GM19463 (cell line): ENCODE results near the gene TUBG2.
"Not testable (repeated sequence)": the region's sequence is repeated elsewhere in the genome, so short reads cannot be mapped to it uniquely, and the experiment has no call there.

Source experiments
- ATAC-seq: cut with Tn5 transposase; IDR thresholded peaks from one replicate; pipeline ENCODE4 v1.9.1; 2021; ENCODE audit warnings: mild to moderate bottlenecking, moderate library complexity; ENCODE audit not compliant: unreplicated experiment

The TUBG2 gene

GRCh38 chr17:42659079-42659931 lies at the start of gene TUBG2:
TUBG2 (plus strand) TSS chr17:42659284; CDS start chr17:42659504, 220 bp downstream.
- ATAC-seq: peak; percentile 60

- ATAC-seq: not testable (repeated sequence)
Measured at GRCh38 chr17:42609814-42610801, 49.0 kb upstream of the TUBG2 start.

- no peak for ATAC-seq
Measured at GRCh38 chr17:42612013-42612412, 47.1 kb upstream of the TUBG2 start.

- no peak for ATAC-seq
Measured at GRCh38 chr17:42613699-42614295, 45.3 kb upstream of the TUBG2 start.

GRCh38 chr17:42617956-42618431 lies 41.1 kb upstream of the TUBG2 start:
- ATAC-seq: peak; percentile 29

- ATAC-seq: peak; percentile 79
Measured at GRCh38 chr17:42618442-42619150, 40.5 kb upstream of the TUBG2 start.

- not testable (repeated sequence) for ATAC-seq
Measured at GRCh38 chr17:42621987-42622386, 37.1 kb upstream of the TUBG2 start.

GRCh38 chr17:42623271-42623670 lies 35.8 kb upstream of the TUBG2 start:
- no peak for ATAC-seq

GRCh38 chr17:42623732-42624596 lies 35.1 kb upstream of the TUBG2 start:
- ATAC-seq: no peak

GRCh38 chr17:42627032-42627764 lies 31.9 kb upstream of the TUBG2 start:
- not testable (repeated sequence) for ATAC-seq

- ATAC-seq: no peak
Measured at GRCh38 chr17:42629411-42630009, 29.6 kb upstream of the TUBG2 start.

- ATAC-seq: no peak
Measured at GRCh38 chr17:42632949-42633444, 26.1 kb upstream of the TUBG2 start.

- no peak for ATAC-seq
Measured at GRCh38 chr17:42639525-42640113, 19.5 kb upstream of the TUBG2 start.

GRCh38 chr17:42640121-42640520 lies 19.0 kb upstream of the TUBG2 start:
- ATAC-seq: no peak

GRCh38 chr17:42642336-42642735 lies 16.7 kb upstream of the TUBG2 start:
- ATAC-seq: no peak

- ATAC-seq: no peak
Measured at GRCh38 chr17:42647778-42648177, 11.3 kb upstream of the TUBG2 start.

- no peak for ATAC-seq
Measured at GRCh38 chr17:42651392-42651791, 7.7 kb upstream of the TUBG2 start.
